SH-SY5Y (cell line): Measurements from ENCODE around the gene OTUD7B.

Experiments
- GATA2 ChIP-seq: IDR thresholded peaks from 2 replicates; pipeline ENCODE4 v1.6.1; 2011; ENCODE audit warnings: mild to moderate bottlenecking, low read depth, low read length
- GATA3 ChIP-seq: IDR thresholded peaks from 2 replicates; pipeline ENCODE4 v1.6.1; 2011; ENCODE audit warnings: low read depth, mild to moderate bottlenecking, low read length, moderate library complexity

DNA sequence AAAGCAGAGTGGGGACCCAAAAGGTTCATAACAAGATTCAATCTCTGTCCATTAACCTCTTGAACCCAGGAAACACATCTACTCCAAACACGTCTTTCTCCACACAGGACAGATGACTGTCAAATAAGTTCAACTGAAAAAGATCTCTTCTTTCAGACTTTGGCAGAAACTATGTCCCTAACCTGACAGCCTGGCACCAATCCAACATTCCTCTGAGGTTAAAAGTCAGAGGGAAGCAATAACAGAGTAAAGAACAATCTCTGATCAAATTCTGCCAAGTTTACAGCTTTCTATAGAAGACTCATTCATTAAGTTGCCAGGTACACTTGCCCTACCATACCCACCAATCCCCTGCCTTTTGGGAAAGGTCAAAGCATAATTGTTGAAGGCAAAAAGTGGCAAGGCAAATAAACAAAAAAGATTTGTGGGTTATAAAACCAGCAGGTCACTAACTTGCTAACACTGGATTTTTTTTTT lies 31.9 kb downstream of the OTUD7B start:
- TF ChIP-seq GATA2 (no peak), GATA3 (no peak)
